T-helper 17 cell (primary cell): ENCODE measurements around the gene SMARCC2. TPM values are rescaled to one million over a fixed set of nuclear protein-coding genes. Genes with fewer than 3 reads are reported as not detected.

ENCODE experiments used
- ATAC-seq: fragments of 150-1000 bp; cut with Tn5 transposase; 2 replicates; pipeline ENCODE4 v1.10.0; 2021; ENCODE audit warnings: mild to moderate bottlenecking, moderate library complexity
- DNase-seq, 3 donors: peaks; one replicate each; pipeline versions ENCODE4 v3.0.0 to v3.0.0-alpha.2; 2020 to 2021
- H3K9me3 ChIP-seq: one replicate; pipeline ENCODE4 v1.7.0; 2013; ENCODE audit warnings: low read length, mild to moderate bottlenecking; ENCODE audit not compliant: control insufficient read depth, poor library complexity, severe bottlenecking
- H3K27ac Mint-ChIP-seq: one replicate; pipeline ENCODE4 v1.8.0; 2022; ENCODE audit warnings: mild to moderate bottlenecking, moderate library complexity, mixed read lengths
- H3K27me3 Mint-ChIP-seq: one replicate; pipeline ENCODE4 v1.8.0; 2022; ENCODE audit warnings: mixed read lengths
- H3K36me3 Mint-ChIP-seq: one replicate; pipeline ENCODE4 v1.8.0; 2022; ENCODE audit warnings: low read depth, mixed read lengths
- H3K4me1 Mint-ChIP-seq: one replicate; pipeline ENCODE4 v1.8.0; 2022; ENCODE audit warnings: mild to moderate bottlenecking, mixed read lengths
- H3K4me3 Mint-ChIP-seq: one replicate; pipeline ENCODE4 v1.8.0; 2022; ENCODE audit warnings: mild to moderate bottlenecking, moderate library complexity, mixed read lengths
- total RNA-seq, 4 donors: library from RNA in 2 of 4; stranded (reverse) in 2 of 4; gene quantifications; one replicate each; pipeline ENCODE4 v1.2.3 and lab custom pipeline; 2022 to 2026

Gene SMARCC2
- total RNA-seq (100 to 1,000 TPM; 130 to 138 TPM), total RNA-seq (lab: John Stamatoyannopoulos, UW) (131 to 149 reads per million in 2 donors)

DNA sequence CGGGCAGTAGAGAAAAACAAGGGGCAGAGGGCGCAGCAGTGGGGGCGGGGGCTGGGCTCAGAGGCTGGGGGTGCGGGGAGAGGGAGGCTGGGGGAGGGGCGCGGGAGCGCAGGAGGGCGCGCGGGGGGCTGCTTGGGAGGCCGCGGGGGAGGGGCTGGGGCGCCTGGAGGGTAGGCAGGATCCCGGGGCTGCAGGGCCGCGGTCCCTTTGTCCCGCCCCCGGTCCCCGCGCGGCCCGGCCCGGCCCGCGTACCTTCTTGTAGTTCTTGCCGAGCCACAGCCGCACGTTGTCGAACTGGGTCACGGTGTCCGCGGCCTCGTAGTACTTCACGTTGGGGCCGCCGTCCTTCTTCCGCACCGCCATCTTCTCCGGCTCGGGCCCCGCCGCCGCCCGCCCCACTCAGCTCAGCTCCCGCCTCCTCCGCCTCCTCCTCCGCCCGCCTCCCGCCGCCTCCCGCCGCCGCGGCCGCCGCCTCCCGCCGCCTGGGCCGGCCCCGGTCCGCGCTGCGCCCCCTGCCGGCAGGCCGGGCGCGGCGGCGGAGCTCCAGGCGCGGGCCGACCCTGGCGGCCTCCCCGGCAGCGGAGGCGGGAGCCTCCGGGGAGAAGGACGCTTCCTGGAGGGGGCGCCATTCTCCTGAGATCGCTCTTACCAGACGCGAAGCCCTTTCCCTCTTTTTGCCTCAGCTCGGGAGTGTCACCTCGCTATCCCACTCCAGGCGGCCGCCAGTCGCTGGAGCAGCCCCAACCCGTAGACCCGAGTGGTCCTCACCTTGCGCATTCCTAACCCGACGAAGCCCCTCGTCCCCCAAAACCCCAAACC is at the start of gene SMARCC2:
SMARCC2 (minus strand) TSS at position 385 of the 819 bp plus-strand sequence; CDS start at position 363, 22 bp downstream.
- peak within 1 kb of the TSS; percentile 99 for H3K4me3 Mint-ChIP-seq
- H3K27ac Mint-ChIP-seq = peak within 1 kb of the TSS; percentile 100
- H3K27me3 Mint-ChIP-seq = peaks cover 4% of the 10 kb centered on the region
- DNase-seq (peak; percentile 81 to 91 (median 87)), ATAC-seq (peak; percentile 87)
- H3K36me3 Mint-ChIP-seq = peaks cover 11% of the 10 kb centered on the region
- no peaks in the 10 kb centered on the region for H3K9me3 ChIP-seq
- peaks cover 48% of the 10 kb centered on the region for H3K4me1 Mint-ChIP-seq

DNA sequence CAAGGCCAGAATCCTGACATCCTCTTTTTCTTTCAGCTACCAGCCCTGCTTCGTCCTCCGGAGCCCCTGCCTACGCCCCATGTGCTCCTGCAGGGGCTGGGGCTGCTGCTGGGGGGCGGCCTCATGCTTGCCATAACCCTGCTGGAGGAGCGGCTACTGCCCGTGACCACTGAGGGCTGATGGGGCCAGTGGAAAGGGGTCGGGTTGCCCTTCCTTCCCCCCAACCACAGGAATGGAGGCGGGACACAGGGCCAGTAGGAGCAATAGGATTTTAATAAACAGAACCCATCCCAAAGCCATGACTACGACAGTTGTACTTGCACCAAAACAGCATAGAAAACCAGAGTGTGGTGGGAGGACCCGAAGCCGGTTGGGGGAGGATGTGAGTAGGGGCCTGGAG is 48.3 kb upstream of the SMARCC2 start:
- H3K9me3 ChIP-seq = no peaks in the 10 kb centered on the region
- no peak for DNase-seq
- no peak for ATAC-seq
- H3K27me3 Mint-ChIP-seq = no peaks in the 10 kb centered on the region
- peaks cover 4% of the 10 kb centered on the region for H3K36me3 Mint-ChIP-seq
- H3K4me1 Mint-ChIP-seq = peaks cover 4% of the 10 kb centered on the region
- H3K27ac Mint-ChIP-seq = peak overlapping the region; percentile 43
- no peak overlapping the region for H3K4me3 Mint-ChIP-seq

DNA sequence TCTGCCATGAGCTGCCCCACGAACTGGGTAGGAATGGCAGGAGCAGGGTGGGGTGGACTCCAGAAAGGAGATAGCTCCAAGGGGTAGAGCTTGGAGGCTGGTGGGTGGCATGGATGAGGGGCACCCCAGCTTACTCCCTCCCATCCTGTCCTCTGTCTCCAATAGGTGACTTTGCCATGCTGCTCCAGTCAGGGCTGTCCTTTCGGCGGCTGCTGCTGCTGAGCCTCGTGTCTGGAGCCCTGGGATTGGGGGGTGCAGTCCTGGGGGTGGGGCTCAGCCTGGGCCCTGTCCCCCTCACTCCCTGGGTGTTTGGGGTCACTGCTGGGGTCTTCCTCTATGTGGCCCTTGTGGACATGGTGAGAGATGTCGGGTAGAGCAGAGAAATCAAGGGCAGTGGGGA is 47.7 kb upstream of the SMARCC2 start:
- Mint-ChIP-seq H3K27ac (peak overlapping the region; percentile 43), H3K4me1 (peaks cover 4% of the 10 kb centered on the region), H3K36me3 (peaks cover 2% of the 10 kb centered on the region), H3K4me3 (no peak overlapping the region), H3K27me3 (no peaks in the 10 kb centered on the region)
- no peaks in the 10 kb centered on the region for H3K9me3 ChIP-seq
- DNase-seq (no peak), ATAC-seq (no peak)

DNA sequence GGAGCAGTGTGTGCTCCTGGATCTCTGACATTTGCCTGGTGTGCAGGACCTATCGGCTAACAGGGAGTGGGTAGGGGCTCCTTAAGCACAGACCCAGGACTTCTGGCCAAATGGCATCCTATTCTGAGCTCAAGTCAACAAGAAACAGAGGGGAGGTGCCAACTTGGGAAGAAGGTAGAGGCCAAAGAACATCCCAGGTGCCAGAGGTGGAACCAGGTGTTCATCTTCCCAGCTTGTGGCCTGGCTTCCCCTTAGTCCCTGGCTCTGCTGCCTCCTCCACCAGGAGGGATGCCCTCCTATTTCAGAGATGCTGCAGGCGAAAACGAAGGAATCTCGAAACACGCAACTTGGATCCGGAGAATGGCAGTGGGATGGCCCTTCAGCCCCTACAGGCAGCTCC is 46.8 kb upstream of the SMARCC2 start:
- ATAC-seq (no peak), DNase-seq (no peak)
- H3K4me3 Mint-ChIP-seq = no peak overlapping the region

GRCh38 chr12:56234746-56235436 is 45.6 kb upstream of the SMARCC2 start:
- H3K36me3 Mint-ChIP-seq = no peaks in the 10 kb centered on the region
- H3K27ac Mint-ChIP-seq = no peak overlapping the region
- no peaks in the 10 kb centered on the region for H3K9me3 ChIP-seq
- H3K4me3 Mint-ChIP-seq = no peak overlapping the region
- H3K27me3 Mint-ChIP-seq = no peaks in the 10 kb centered on the region
- H3K4me1 Mint-ChIP-seq = peaks cover 4% of the 10 kb centered on the region
- no peak for ATAC-seq
- no peak for DNase-seq

More for the DNA sequence above, 46.8 kb upstream of the SMARCC2 start:
- Mint-ChIP-seq H3K27ac (no peak overlapping the region), H3K27me3 (no peaks in the 10 kb centered on the region), H3K4me1 (peaks cover 4% of the 10 kb centered on the region), H3K36me3 (no peaks in the 10 kb centered on the region)
- no peaks in the 10 kb centered on the region for H3K9me3 ChIP-seq

- DNase-seq = no peak
- no peak overlapping the region for H3K4me3 Mint-ChIP-seq
- peaks cover 2% of the 10 kb centered on the region for H3K4me1 Mint-ChIP-seq
- H3K9me3 ChIP-seq = no peaks in the 10 kb centered on the region
- H3K27ac Mint-ChIP-seq = no peak overlapping the region
- H3K27me3 Mint-ChIP-seq = no peaks in the 10 kb centered on the region
- H3K36me3 Mint-ChIP-seq = no peaks in the 10 kb centered on the region
- no peak for ATAC-seq
Measured at GRCh38 chr12:56231184-56231582, 41.9 kb upstream of the SMARCC2 start.

DNA sequence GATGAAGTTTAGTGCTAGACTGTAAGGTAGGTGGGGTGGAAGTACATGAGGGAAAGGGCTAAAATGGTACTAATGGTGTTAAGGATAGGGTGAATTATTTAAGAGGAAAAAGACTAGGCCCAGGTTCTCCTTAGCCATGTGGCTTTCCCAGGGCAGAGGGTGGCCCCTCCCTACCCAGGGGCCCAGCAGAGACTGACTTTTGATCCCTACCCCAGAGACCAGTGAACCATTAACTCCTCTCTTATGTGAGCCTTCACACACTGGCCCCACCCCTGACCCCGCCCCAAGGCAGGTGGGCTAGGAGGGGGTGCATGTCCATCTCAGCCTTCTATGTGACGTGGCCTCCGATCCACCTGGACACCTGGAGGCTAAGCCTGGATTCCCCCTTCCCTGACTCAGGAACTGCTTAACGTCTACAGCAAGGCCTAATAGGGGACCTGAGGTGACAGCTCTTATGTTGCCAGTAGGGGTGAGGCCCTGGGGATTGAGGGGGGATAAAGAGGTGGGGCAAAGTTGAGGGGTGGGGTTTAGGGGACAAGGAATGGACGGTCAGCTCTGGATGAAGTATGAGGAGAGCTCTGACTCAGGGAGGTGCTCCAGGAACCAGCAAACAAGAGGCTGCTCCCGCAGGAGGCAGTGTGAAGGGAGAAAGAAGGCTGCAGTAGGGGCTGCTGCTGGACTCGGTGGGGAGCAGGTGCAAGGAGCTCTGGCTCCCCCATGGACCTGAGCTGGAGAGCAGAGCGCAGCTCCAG is 41.3 kb upstream of the SMARCC2 start:
- Mint-ChIP-seq H3K4me3 (no peak overlapping the region), H3K27me3 (no peaks in the 10 kb centered on the region), H3K4me1 (peaks cover 3% of the 10 kb centered on the region), H3K27ac (no peak overlapping the region), H3K36me3 (no peaks in the 10 kb centered on the region)
- DNase-seq (no peak), ATAC-seq (no peak)
- no peaks in the 10 kb centered on the region for H3K9me3 ChIP-seq

DNA sequence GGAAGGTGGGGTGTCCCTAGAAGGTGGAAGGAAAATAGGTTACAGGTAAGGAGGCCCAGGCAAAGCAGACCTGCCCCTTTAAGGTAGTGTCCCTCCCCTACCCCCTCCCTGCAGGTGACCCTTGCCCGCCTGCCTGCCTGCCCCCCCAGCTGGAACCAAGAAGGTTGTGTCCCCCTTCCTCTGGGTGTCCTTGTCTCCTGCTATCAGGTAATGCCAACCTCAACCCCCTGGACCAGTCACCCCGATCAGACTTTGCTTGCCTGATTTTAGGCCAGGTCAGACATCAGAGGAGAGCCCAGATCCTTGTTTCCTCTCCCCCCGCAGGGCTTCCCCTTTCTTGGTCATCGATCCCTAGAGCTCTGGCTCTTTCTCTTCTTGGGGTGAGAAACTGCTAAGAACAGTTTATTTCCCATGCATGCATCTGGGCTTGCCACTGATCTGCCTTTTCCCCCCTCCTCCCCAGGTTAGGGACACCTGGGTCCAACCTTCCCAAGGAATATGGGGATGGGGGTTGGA is 40.7 kb upstream of the SMARCC2 start, which contains the start of gene SLC39A5:
SLC39A5 (plus strand) TSS at position 136 of the 516 bp plus-strand sequence. CDS start 1,224 bp downstream, outside the sequence.
- no peaks in the 10 kb centered on the region for H3K27me3 Mint-ChIP-seq
- DNase-seq = no peak
- no peak for ATAC-seq
- no peaks in the 10 kb centered on the region for H3K9me3 ChIP-seq
- H3K36me3 Mint-ChIP-seq = no peaks in the 10 kb centered on the region
- H3K4me1 Mint-ChIP-seq = peaks cover 9% of the 10 kb centered on the region
- no peak within 1 kb of the TSS for H3K4me3 Mint-ChIP-seq
- H3K27ac Mint-ChIP-seq = no peak within 1 kb of the TSS

- Mint-ChIP-seq H3K27me3 (no peaks in the 10 kb centered on the region), H3K4me3 (no peak overlapping the region), H3K4me1 (peaks cover 15% of the 10 kb centered on the region), H3K36me3 (no peaks in the 10 kb centered on the region), H3K27ac (no peak overlapping the region)
- no peaks in the 10 kb centered on the region for H3K9me3 ChIP-seq
- no peak for DNase-seq
- ATAC-seq = no peak
Measured at GRCh38 chr12:56229082-56229481, 39.8 kb upstream of the SMARCC2 start.

DNA sequence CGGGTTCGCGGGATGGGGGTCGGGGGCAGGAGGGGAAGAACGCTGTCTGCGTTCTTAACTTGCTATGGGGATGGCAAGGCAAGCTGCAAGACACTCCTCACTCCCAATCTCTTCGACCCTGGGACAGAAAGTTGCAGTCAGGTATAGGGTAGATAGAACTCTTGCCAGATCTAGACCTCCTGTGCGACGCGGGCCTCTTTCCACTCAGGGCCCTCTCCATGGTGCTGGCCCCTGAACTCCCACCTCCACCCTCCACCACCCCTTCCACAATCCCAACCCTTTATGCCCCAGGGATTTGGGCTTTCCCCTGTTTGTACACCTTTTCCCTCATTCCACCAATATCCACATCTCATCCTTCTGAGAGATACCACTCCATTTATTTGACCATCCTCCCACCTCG is 35.7 kb upstream of the SMARCC2 start:
- Mint-ChIP-seq H3K36me3 (no peaks in the 10 kb centered on the region), H3K4me3 (peak overlapping the region; percentile 85), H3K27me3 (no peaks in the 10 kb centered on the region), H3K27ac (peak overlapping the region; percentile 67), H3K4me1 (peaks cover 40% of the 10 kb centered on the region)
- no peaks in the 10 kb centered on the region for H3K9me3 ChIP-seq
- no peak for DNase-seq
- no peak for ATAC-seq

DNA sequence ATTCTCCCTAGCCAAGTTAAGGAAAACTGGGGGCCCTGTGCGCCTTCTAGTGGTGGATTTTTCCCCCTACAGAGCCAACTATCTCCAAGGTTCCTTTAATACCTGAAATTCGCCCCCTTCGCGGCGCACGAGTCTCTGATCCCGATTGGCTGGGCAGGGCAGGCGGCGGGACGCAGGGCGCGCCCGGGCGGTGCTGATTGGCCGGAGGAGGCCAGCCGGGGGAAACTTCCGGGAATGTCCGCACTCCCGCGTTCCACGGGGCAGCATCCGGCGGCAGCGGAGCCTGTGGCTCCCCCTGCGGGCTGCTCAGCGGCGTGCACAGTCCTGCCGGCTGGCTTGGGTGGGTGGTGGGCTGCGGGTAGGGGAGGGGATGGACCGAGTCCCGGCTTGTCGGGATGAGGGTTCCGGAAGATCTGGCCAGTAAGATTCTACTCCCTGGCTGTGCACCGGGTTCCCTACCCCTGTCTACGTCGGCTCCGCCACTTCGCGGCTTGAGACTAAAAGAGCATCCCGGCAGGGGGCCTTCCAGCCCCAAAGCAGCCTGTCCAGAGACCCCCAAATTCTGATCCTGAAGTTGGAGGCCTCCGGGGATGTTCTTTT is 34.9 kb upstream of the SMARCC2 start, which contains the start of gene NABP2:
NABP2 (plus strand) TSS at position 241 of the 600 bp plus-strand sequence. CDS start 515 bp downstream, outside the sequence.
- no peaks in the 10 kb centered on the region for H3K36me3 Mint-ChIP-seq
- H3K27ac Mint-ChIP-seq = peak within 1 kb of the TSS; percentile 99
- H3K4me3 Mint-ChIP-seq = peak within 1 kb of the TSS; percentile 85
- H3K4me1 Mint-ChIP-seq = peaks cover 40% of the 10 kb centered on the region
- H3K27me3 Mint-ChIP-seq = no peaks in the 10 kb centered on the region
- no peaks in the 10 kb centered on the region for H3K9me3 ChIP-seq
- peak; percentile 77 for ATAC-seq
- DNase-seq = peak; percentile 79 to 91 (median 91)

- no peak for ATAC-seq
- Mint-ChIP-seq H3K4me3 (peak overlapping the region; percentile 85), H3K36me3 (no peaks in the 10 kb centered on the region), H3K4me1 (peaks cover 40% of the 10 kb centered on the region), H3K27ac (peak overlapping the region; percentile 67), H3K27me3 (no peaks in the 10 kb centered on the region)
- no peak for DNase-seq
- no peaks in the 10 kb centered on the region for H3K9me3 ChIP-seq
Measured at GRCh38 chr12:56223571-56224101, 34.4 kb upstream of the SMARCC2 start.
